Measurements from ENCODE around the gene DTYMK.

The DTYMK gene

GRCh38 chr2:241645915-241646645 lies 40.5 kb downstream of the DTYMK start:
- DNase-seq = no peak

- no peak for DNase-seq
These were observed 41.3 kb downstream of the DTYMK start for GRCh38 chr2:241645056-241645914.

- DNase-seq = no peak
These were observed 45.0 kb downstream of the DTYMK start for GRCh38 chr2:241641631-241642030.

GRCh38 chr2:241640165-241640795 lies 46.3 kb downstream of the DTYMK start:
- no peak for DNase-seq

- DNase-seq = no peak
These were observed 47.2 kb downstream of the DTYMK start for GRCh38 chr2:241639385-241639784.

- no peak for DNase-seq
These were observed 47.7 kb downstream of the DTYMK start for GRCh38 chr2:241638940-241639339.

GRCh38 chr2:241637795-241638660 lies 48.6 kb downstream of the DTYMK start:
- no peak for DNase-seq

GRCh38 chr2:241637018-241637794 lies 49.4 kb downstream of the DTYMK start, which contains the start of the genes ATG4B and THAP4:
Gene ATG4B, plus strand, starts transcription at chr2:241637693. Its CDS starts 22 bp downstream, at chr2:241637715.
Gene THAP4, minus strand, starts transcription at chr2:241637158. Its CDS starts 141 bp downstream, at chr2:241637017.
- DNase-seq = peak; percentile 31

- DNase-seq = no peak
These were observed 50.2 kb downstream of the DTYMK start for GRCh38 chr2:241636182-241637017.

GRCh38 chr2:241635756-241636155 lies 50.9 kb downstream of the DTYMK start:
- no peak for DNase-seq

GRCh38 chr2:241633561-241633960 lies 53.1 kb downstream of the DTYMK start:
- DNase-seq = no peak

GRCh38 chr2:241632478-241633325 lies 53.9 kb downstream of the DTYMK start:
- no peak for DNase-seq

- DNase-seq = no peak
These were observed 56.7 kb downstream of the DTYMK start for GRCh38 chr2:241629762-241630435.

- DNase-seq = no peak
These were observed 58.9 kb downstream of the DTYMK start for GRCh38 chr2:241627675-241628074.

Measured in NCI-H1417 treated with DMSO at 0.1 percent for 48 hours (cell line).